SKM-1 (cell line): ENCODE results near the gene DAO.
"Not testable (repeated sequence)": the region's sequence is repeated elsewhere in the genome, so short reads cannot be mapped to it uniquely, and the experiment has no call there.

Experiments used
- DNase-seq: peaks from one replicate; lab custom pipeline; 2025; ENCODE audit not compliant: unreplicated experiment; lab: John Stamatoyannopoulos, UW

The DAO gene

GRCh38 chr12:108879615-108880254, at the start of gene DAO:
TSS of gene DAO (plus strand) at chr12:108880092. CDS start at chr12:108885007, 4,915 bp downstream.
- DNase-seq: no peak

GRCh38 chr12:108831309-108831991, 48.4 kb upstream of the DAO start:
- no peak for DNase-seq

- DNase-seq: no peak
These were observed 47.7 kb upstream of the DAO start for GRCh38 chr12:108832208-108832607.

- DNase-seq: no peak
These were observed 47.0 kb upstream of the DAO start for GRCh38 chr12:108832730-108833354.

- DNase-seq: no peak
These were observed 46.5 kb upstream of the DAO start for GRCh38 chr12:108833355-108833733.

GRCh38 chr12:108833757-108834472, 46.0 kb upstream of the DAO start:
- no peak for DNase-seq

- DNase-seq: no peak
These were observed 43.8 kb upstream of the DAO start for GRCh38 chr12:108835860-108836634.

- no peak for DNase-seq
These were observed 42.7 kb upstream of the DAO start for GRCh38 chr12:108837239-108837638.

GRCh38 chr12:108837680-108838079, 42.2 kb upstream of the DAO start:
- DNase-seq: no peak

GRCh38 chr12:108838194-108839017, 41.5 kb upstream of the DAO start:
- DNase-seq: peak; percentile 35

- no peak for DNase-seq
These were observed 40.6 kb upstream of the DAO start for GRCh38 chr12:108839018-108839889.

- DNase-seq: no peak
These were observed 40.0 kb upstream of the DAO start for GRCh38 chr12:108839890-108840230.

GRCh38 chr12:108840605-108841332, 39.1 kb upstream of the DAO start:
- DNase-seq: no peak

- DNase-seq: not testable (repeated sequence)
These were observed 38.1 kb upstream of the DAO start for GRCh38 chr12:108841825-108842224.

GRCh38 chr12:108842361-108842760, 37.5 kb upstream of the DAO start:
- no peak for DNase-seq

GRCh38 chr12:108843187-108843586, 36.7 kb upstream of the DAO start:
- no peak for DNase-seq

- DNase-seq: no peak
These were observed 34.2 kb upstream of the DAO start for GRCh38 chr12:108845696-108846095.

- DNase-seq: no peak
These were observed 33.6 kb upstream of the DAO start for GRCh38 chr12:108846290-108846701.

GRCh38 chr12:108847705-108848104, 32.2 kb upstream of the DAO start:
- DNase-seq: no peak
